HG02938 (cell line): ENCODE data around the gene PTPN1.
"Not testable (repeated sequence)": the region's sequence is repeated elsewhere in the genome, so short reads cannot be mapped to it uniquely, and the experiment has no call there.

ENCODE experiments used
- ATAC-seq: cut with Tn5 transposase; IDR thresholded peaks from one replicate; pipeline ENCODE4 v1.9.1; 2021; ENCODE audit warnings: mild to moderate bottlenecking, moderate library complexity; ENCODE audit not compliant: unreplicated experiment

Gene PTPN1

DNA sequence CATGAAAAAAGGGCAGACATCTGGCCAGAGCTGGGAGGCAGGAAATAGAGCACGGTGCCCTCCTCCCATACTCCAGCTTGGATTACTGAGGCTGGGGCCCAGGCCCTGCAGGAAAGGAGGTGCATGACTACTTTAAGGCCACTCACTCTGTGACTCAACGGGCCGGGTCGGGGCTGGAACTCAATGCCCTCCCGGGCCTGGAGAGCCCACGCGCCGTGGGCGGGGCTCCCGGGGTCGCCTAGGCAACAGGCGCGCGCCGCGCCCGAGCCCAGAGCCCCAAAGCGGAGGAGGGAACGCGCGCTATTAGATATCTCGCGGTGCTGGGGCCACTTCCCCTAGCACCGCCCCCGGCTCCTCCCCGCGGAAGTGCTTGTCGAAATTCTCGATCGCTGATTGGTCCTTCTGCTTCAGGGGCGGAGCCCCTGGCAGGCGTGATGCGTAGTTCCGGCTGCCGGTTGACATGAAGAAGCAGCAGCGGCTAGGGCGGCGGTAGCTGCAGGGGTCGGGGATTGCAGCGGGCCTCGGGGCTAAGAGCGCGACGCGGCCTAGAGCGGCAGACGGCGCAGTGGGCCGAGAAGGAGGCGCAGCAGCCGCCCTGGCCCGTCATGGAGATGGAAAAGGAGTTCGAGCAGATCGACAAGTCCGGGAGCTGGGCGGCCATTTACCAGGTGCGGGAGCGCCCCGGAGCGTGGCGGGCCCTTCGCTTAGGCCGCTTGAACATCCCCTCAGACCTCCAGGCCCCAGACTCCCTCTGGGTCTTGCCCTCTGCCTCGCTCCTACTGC lies at the start of gene PTPN1:
PTPN1 (plus strand) TSS at position 461 of the 783 bp plus-strand sequence; CDS start at position 606, 145 bp downstream.
- ATAC-seq: peak; percentile 83

DNA sequence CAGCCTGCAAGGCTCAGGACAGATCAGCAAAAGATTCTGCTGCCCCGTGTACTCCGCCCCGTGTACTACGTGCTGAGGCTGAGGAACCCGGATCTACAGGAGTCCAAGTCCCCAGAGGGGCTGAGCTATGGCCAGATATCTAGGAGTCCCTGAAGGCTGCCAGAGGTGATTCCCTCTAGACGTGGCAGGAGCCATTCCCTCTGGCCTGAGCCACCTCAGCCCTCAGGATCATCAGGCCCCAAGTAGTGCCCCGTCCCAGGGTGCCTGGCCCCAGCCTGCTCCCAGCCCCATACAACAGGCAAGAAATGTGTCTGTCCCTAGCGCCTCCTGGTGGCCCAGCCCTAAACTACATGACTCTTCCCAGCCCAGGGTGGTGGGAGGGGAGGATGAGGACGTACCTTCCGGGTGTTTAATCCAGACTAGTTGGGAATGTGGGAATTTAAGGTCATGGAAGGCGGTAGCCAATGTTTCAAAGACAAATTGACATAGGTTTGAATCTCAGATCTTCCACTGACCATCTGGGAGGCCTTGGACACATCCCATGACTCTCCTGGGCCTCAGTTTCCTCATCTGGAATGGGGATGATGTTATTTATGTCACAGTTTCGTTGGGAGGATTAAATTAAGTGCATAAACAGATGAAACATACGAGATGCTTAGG lies 49.4 kb upstream of the PTPN1 start:
- ATAC-seq: no peak

DNA sequence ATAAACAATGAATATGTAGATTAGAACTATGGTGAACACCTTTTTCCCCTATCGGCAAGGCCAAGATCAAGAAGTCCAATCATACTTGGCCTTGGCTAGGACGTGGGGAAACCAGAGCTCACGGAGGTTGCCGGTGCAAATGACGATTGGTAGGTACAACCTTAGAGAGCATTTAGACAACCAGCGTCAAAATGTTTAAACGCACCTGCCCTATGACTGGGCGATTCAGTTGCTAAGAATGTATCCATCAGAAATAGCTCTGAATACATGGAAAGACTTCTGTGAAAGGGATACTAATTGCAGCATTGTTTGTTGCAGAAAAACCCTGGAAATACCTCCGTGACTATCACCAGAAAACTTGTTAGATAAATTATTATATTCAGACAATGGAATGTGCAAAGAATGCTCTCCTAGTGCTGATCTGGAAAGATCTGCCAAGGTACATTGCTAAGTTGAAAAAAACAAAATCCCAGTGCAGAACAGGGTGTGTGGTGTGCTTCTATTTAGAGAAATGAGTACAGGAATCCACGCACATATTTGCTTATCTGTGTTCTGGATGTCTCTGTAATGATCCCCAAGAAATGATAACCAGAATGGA lies 48.0 kb upstream of the PTPN1 start:
- ATAC-seq: no peak

DNA sequence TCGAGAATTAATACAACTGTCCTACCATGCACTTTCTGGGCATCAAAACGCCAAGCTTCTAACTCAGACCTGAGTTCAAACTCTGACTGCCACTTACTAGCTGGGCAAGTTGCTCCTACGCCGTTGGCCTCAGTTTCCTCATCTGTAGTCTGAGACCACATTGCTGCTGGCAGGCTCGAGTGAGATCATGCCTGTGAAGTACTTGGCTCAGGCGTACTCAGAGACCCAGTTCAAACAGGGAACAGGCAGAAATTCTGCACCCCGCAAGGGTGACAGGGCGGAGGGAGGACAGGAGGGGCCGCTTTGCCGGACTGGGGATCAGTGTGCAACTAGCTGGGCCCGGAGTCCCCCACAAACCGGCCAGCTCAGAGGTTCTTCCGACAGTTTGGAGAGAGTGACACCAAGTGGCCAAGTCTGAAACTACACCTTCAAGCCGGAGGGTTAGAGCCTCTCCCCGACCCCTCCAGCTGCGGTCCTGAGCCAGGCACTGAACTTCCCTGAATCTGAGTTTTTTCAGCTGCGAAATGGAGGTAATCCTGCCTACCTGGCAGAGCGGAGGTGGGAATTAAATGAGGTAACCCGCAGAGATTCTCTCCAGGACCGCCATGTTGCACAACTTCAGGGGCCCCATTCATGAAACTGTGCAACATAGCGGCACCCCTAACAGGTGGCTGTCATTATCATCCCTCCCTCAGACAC lies 46.0 kb upstream of the PTPN1 start:
- no peak for ATAC-seq

DNA sequence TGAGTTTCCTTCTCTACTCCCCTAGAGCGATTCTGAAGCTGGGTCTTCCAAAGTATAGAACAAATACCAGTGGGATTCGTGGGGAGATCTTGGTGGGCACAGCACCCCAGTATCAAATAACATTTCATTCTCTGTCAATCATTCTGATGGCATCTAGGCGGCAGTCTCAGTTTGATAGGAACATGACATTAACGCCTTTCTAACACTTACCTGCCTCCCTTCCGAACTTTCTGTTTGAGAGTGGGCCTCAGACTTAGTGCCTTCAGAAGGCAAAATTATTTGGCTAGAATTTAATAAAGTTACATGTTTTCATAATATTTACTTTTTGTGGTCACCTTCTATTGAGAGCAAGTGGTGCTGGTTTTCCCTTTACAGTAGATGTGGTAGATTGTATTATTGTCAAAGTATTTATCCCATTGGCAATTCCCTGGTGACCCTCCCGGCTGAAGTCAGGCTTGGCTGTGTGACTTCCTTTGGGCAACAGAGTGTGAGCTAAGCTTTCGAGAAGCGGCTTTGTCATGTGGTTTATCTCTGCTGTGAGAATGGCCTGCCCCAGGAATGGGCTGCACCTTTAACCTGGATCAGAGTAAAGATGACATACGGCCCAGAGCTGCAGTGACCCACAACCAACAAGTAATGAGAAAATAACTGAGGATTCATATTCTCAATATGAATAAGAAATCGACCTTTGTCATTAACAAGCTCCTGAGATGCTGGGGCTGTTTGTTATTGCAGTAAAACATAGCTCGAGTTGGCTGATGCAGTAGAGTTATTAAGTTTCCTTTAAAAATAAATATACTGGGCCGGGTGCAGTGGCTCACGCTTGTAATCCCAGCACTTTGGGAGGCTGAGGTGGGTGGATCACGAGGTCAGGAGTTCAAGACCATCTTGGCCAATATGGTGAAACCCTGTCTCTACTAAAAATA lies 45.2 kb upstream of the PTPN1 start:
- ATAC-seq: no peak

DNA sequence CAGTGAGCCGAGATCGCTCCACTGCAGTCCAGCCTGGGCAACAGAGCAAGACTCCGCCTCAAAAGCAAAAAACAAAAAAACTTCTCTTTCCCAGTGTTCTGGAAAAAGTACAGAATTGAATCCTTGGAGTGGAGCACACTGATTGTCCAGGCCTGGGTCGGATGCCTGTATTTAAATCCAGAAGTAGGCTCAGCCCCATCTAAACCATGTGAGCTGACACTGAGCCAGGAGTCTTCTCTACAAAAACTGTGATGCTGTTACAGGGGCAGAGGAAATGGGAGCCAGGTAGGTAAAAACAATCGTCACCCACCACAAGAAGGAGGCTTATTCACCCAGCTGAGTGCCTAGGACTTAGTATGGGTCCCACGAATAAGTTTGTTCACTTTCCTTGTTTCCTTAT lies 43.0 kb upstream of the PTPN1 start:
- ATAC-seq: no peak

DNA sequence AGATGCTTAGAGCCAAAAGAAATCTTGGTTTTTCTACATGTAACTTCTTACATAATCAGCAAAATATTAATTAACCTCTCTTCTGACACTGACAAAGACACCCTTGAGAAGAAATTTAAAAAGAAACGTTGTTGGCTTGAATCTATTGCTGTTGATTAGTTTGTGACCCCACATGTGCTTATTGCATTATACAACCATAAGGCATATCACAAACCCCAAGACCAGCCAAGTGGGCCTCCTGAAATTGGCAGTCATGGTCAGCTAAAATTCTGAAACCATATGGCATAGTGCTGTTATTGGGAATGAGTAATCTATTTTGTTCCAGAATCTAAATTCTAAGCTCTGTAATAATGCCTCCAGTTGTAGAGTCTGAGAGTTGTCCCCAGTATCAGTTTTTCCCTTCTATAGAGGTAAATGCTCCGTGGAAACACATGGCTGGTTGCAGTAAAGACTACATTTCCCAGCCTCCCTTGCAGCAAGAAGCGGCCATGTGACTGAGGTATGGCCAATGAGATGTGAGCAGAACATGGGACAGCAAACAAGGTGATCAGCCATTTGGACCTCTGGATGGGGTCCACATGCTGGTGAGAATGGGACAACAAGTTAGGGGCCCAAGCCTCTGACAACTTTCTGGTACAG lies 42.3 kb upstream of the PTPN1 start:
- ATAC-seq: no peak

DNA sequence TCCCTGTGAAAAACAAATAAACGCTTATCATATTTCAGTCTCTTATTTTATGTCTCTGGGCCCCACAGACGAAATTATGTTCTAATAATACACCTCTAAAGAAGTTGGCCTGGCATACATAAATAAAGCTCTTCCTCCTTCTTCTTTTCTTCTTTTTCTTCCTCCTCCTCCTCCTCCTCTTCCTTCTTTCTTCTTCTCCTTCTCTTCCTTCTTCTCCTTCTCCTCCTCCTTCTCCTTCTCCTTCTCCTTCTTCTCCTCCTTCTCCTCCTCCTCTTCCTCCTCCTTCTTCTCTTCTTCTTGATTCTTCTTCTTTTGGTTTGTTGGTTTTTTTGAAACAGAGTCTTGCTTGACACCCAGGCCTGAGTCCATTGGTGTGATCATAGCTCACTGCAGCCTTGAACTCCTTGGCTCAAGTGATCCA lies 41.8 kb upstream of the PTPN1 start:
- no peak for ATAC-seq

DNA sequence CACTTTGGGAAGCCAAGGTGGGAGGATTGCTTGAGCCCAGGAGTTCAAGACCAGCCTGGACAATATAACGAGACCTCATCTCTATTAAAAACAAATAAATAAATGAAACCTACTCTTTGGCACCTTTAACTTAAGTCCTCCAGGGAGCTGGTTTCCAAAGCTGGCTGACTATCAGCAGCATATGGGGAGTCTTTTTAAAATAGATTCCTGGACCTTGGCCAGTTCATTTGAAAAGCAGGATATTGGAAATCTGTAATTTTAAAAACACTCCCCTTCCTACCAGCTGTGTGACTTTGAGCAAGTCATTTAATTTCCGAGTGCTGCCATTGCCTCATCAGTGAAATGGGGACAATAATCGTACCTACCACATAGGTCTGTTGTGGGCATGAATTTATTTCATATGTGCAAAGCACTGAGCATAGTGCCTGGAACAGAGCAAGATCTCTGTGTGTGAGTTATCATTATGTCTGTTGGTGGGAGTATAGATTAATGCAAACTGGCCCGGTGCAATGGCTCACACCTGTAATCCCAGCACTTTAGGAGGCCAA lies 40.9 kb upstream of the PTPN1 start:
- ATAC-seq: no peak

DNA sequence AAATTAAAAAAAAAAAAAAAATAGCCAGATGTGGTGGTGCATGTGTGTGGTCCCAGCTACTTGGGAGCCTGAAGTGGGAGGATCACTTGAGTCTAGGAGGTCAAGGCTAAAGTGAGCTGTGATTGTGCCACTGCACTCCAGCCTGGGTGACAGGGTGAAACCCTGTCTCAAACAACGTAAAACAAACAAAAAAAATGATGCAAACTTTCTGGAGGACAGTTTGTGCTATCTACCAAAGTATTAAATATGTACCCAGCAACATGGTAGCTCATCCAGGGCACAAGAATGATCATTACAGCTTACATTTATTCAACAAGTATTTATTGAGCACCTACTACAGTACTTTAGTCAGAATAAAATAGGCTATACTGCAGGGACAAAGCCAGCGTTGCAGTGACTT lies 40.4 kb upstream of the PTPN1 start:
- ATAC-seq: no peak

DNA sequence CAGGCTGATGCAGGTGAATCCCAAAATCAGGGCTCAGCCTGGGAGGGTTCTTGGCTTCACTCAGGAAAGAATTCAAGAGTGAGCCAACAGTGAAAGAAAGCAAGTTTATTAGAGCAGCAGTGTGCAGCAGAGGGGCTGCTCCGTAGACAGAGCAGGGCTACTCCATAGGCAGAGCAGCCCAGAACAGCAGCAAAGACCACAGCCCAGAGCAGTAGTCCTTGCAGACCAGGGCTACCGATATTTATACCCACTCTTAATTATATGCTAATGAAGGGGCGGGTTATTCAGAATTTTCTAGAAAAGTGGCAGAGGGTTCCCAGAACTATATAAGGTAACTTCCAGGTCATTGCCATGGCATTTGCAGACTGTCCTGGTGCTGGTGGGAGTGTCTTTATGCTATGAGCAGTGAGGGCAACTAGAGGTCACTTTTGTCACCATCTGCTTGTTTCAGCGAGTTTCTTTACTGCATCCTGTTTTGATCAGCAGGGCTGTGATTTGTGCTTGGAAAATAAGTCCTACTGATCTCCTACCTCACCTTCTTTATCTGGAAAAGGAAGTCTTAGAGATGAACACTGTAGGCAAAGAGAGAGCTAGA lies 39.8 kb upstream of the PTPN1 start:
- no peak for ATAC-seq

DNA sequence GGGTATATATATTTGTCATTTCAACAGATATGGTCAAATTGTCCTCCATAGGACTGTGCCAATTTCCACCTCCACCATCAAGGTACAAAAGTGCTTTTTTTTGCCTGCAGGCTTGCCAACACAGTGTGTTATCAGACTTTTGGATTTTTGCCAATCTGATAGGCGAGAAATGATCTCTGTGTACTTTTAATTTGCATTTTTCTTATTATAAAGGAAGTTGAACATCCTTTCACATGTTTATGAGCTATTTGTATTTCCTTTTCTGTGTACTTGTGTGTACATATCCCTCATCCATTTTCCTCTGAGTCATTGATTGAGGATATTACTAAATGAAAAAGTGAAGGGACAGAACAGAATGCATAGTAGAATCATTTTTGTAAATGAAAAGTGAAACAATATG lies 39.0 kb upstream of the PTPN1 start:
- no peak for ATAC-seq

DNA sequence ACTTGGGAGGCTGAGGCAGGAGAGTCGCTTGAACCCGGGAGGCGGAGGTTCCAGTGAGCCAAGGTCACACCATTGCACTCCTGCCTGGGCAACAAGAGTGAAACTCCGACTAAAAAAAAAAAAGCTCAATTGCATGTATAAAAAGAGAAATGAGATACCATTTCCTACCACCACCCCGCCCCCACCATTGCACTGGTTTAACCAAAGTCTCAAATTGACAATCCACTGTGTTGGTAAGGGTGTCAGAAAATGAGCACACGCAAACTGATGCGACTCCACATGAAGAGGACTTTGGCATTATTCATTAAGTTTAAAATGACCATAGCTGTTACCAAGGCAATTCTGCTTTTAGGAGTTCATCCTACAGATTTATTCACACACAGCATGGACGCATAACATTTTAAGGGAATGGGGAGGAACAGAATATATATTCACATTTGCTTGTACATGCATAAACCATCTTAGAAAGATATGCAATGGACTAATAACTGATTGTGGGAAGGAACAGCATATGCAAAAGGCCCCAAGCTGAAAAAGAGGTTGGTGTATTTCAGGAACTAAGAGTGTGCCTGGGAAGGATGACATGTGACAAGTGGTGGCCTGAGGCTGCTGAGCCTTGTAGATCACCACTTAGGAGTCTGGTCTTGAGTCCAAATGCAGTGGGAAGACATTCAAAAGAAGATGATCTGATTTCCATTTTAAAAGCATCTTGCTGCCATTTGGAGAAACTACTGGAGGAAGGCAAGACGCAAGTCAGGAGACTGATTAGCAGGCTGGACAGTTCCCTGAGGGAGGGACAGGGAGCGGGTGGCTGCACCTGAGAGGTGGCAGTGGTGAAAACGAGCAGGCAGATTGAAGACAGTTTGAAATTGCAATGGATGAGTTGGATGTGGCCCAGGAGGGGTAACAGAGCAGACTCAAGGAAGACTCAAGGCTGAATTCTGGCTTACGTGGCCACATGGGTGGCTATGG lies 37.2 kb upstream of the PTPN1 start:
- no peak for ATAC-seq

DNA sequence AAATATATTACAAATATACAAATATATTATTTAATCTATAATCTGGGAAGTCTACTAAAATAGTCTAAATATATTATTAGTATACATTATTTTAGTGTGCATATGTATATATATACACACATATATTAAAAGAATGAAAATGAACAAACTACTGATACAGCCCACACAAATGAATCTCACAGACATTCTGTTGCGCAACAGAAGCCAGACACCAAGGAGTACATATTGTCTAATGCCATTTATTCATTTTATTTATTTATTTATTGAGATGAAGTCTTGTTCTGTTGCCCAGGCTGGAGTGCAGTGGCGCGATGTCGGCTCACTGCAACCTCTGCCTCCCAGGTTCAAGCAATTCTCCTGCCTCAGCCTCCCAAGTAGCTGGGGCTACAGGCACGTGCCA lies 35.8 kb upstream of the PTPN1 start:
- ATAC-seq: not testable (repeated sequence)

DNA sequence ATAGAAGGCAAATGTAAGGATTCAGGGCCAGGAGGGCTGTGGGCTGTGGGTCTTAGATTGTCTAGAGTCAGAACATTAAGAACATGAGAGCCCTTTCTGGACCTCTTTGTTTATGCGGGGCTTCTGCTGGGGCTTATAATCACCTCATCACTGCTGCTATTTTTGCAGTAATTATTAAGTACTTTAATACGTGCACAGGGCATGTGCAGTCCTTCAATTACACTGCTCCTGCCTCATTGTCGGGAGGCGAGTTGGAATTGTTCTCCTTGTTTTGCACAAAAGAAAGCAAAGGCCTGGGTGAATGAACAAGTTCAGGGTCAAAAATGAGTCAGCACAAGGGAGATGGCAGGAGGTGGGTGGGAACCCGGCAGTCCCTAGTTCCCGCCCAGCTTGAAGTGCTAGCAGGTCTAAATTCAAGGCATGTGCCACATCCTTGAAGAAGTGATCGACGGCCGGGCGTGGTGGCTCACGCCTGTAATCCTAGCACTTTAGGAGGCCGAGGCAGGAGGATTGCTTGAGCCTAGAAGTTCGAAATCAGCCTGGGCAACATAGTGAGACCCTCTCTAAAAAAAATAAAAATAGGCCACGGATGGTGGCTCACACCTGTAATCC lies 34.4 kb upstream of the PTPN1 start:
- ATAC-seq: no peak

DNA sequence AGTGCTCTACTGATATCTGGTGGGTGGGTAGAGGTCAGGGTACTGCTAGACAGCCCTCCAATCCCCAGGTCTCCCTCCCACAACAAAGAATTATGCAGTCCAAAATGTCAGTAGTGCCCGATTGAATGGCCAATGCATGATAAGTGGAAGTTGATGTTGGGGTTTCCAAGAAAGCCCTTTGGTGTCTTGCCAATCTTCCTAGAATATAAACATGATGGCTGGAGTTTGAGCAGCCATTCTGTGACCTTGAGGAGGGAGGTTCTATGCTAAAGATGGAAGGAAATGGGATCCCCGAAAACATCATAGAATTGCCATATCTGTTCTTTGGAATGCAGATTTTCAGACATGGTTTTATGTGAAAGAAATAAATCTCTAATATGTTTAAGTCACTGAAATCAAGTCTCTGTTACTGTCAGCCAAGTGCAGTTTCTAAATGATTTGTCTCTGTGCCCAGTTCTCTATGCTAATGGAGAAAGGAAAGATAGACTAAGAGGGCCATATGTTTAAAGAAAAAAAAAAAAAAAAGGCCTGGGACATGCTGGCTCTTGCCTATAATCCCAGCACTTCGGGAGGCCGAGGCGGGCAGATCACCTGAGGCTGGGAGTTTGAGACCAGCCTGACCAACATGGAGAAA lies 32.8 kb upstream of the PTPN1 start:
- ATAC-seq: no peak
